ENCODE data around the gene DLL3. TPM values are rescaled to one million over a fixed set of nuclear protein-coding genes. Genes with fewer than 3 reads are reported as not detected.

The DLL3 gene
- total RNA-seq, 6 experiments from 2014 or later, result 0.38 to 0.45 TPM; not detected in 4

- Mint-ChIP-seq H3K27ac (no peak overlapping the region), H3K36me3 (ENCODE audit: low read depth) (peaks cover 5% of the 10 kb centered on the region; the same call in 1 of the 2 replicates), H3K4me3 (no peak overlapping the region), H3K27me3 (ENCODE audit: insufficient read depth) (peaks cover 9% of the 10 kb centered on the region), H3K4me1 (ENCODE audit: low read depth) (peaks cover 11% of the 10 kb centered on the region), H3K9me3 (no peaks in the 10 kb centered on the region)
- no peak for DNase-seq
- TF ChIP-seq CTCF (IDR thresholded peaks at IDR 0.05), result no peak
Measured at GRCh38 chr19:39492225-39492624, 6.5 kb upstream of the DLL3 start.

DNA sequence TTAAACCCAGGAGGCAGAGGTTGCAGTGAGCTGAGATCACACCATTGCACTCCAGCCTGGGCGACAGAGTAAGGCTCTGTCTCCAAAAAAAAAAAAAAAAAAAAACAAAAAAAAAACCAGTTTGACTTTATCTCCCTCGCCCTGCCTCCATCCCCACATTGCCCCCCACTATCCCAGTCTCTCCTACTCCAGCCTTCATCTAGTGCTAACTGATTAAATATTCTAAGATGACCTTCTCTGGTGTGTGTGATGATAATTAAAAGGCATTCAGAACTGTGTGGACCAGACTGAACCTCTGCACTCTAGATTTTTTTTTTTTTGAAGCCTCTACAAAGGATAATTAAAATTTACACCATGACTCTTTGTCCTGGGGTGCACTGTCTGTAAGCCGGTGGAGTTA, 6.0 kb upstream of the DLL3 start:
- no peak for DNase-seq
- Mint-ChIP-seq H3K27ac (no peak overlapping the region), H3K4me1 (ENCODE audit: low read depth) (peaks cover 11% of the 10 kb centered on the region), H3K4me3 (no peak overlapping the region), H3K27me3 (ENCODE audit: insufficient read depth) (peaks cover 11% of the 10 kb centered on the region), H3K9me3 (no peaks in the 10 kb centered on the region), H3K36me3 (ENCODE audit: low read depth) (peaks cover 5% of the 10 kb centered on the region; the same call in 1 of the 2 replicates)
- no peak for TF ChIP-seq CTCF (IDR thresholded peaks at IDR 0.05)

GRCh38 chr19:39494661-39495060, 4.1 kb upstream of the DLL3 start:
- no peaks in the 10 kb centered on the region for H3K9me3 Mint-ChIP-seq
- peaks cover 24% of the 10 kb centered on the region for H3K27me3 Mint-ChIP-seq (ENCODE audit: insufficient read depth)
- no peak overlapping the region for H3K27ac Mint-ChIP-seq

DNA sequence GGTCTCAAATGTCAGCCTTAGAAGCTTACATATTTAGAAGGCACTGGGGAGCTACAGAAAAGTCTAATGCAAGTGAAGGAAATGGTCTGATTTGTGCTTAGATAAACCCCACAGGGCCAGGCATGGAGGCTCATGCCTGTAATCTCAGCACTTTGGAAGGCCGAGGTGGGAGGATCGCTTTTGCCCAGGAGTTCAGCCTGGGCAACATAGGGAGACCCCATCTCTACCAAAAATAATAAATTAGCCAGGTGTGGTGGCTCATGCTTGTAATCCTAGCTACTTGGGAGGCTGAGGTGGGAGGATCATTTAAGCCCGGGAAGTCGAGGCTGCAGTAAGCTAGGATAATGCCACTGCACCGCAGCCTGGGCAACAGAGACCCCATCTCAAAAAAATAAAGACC, 2.7 kb upstream of the DLL3 start:
- peaks cover 34% of the 10 kb centered on the region for H3K27me3 Mint-ChIP-seq (ENCODE audit: insufficient read depth)
- no peaks in the 10 kb centered on the region for H3K9me3 Mint-ChIP-seq
- peaks cover 5% of the 10 kb centered on the region; the same call in 1 of the 2 replicates for H3K36me3 Mint-ChIP-seq (ENCODE audit: low read depth)
- TF ChIP-seq CTCF (IDR thresholded peaks at IDR 0.05), result no peak
- DNase-seq, result no peak
- H3K4me1 Mint-ChIP-seq (ENCODE audit: low read depth), result peaks cover 29% of the 10 kb centered on the region
- H3K4me3 Mint-ChIP-seq, result no peak overlapping the region
- no peak overlapping the region for H3K27ac Mint-ChIP-seq

More at GRCh38 chr19:39494661-39495060, 4.1 kb upstream of the DLL3 start:
- H3K36me3 Mint-ChIP-seq (ENCODE audit: low read depth), result peaks cover 5% of the 10 kb centered on the region; the same call in 1 of the 2 replicates
- no peak overlapping the region for H3K4me3 Mint-ChIP-seq
- H3K4me1 Mint-ChIP-seq (ENCODE audit: low read depth), result peaks cover 25% of the 10 kb centered on the region
- no peak for DNase-seq
- TF ChIP-seq CTCF (IDR thresholded peaks at IDR 0.05), result no peak

DNA sequence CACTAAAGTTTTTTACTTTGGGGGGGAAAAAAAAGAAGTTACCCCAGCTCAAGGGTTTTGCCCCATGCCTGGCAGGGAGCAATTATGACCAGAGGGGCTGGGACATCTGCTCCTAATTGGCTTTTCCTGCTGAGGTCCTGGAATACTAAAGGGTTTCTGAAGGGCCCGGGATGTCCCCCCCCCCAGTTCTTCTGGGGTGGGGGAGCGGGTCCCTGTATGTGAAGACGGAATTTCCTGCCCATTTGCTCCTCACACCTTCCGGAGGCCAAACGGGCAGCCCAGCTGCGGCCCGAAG, 1.1 kb upstream of the DLL3 start:
- no peaks in the 10 kb centered on the region for H3K9me3 Mint-ChIP-seq
- H3K36me3 Mint-ChIP-seq (ENCODE audit: low read depth), result peaks cover 4% of the 10 kb centered on the region; the same call in 1 of the 2 replicates
- no peak for DNase-seq
- TF ChIP-seq CTCF (IDR thresholded peaks at IDR 0.05), result no peak; the same call in 1 of the 2 replicates
- peaks cover 36% of the 10 kb centered on the region for H3K27me3 Mint-ChIP-seq (ENCODE audit: insufficient read depth)
- H3K27ac Mint-ChIP-seq, result no peak overlapping the region
- peak overlapping the region; percentile 77; the same call in 1 of the 2 replicates for H3K4me3 Mint-ChIP-seq
- H3K4me1 Mint-ChIP-seq (ENCODE audit: low read depth), result peaks cover 28% of the 10 kb centered on the region

Data from HFFc6 (cell line).